CD4-positive, alpha-beta T cell treated with Interleukin-2 at 100 ng/mL for 4 hours (primary cell): ENCODE data around the gene GRM8.
"Not testable (repeated sequence)": the region's sequence is repeated elsewhere in the genome, so short reads cannot be mapped to it uniquely, and the experiment has no call there.

Experiments
- DNase-seq: peaks from one replicate; pipeline ENCODE4 v3.0.0-alpha.2; 2020; ENCODE audit warnings: low spot score

The GRM8 gene

DNA sequence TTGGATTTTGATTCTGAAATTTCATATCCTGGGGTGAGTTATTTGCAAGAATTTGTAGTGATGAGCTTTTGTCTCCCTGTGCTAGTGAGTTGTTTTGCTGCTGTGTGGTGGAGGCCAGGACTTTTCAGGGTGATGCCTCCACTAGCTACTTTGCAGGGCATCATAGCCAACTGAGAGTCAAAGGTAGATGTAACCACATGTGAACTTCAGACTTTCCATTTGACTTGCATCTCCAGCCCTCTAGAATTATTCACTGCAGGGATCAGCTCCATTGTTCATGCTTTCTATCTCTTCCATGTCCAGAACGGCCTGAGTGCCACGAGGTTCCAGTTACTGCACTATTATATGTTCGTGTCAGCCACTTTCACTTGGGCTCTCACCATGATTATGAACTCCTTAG is 534.3 kb downstream of the GRM8 start:
- no peak for DNase-seq

DNA sequence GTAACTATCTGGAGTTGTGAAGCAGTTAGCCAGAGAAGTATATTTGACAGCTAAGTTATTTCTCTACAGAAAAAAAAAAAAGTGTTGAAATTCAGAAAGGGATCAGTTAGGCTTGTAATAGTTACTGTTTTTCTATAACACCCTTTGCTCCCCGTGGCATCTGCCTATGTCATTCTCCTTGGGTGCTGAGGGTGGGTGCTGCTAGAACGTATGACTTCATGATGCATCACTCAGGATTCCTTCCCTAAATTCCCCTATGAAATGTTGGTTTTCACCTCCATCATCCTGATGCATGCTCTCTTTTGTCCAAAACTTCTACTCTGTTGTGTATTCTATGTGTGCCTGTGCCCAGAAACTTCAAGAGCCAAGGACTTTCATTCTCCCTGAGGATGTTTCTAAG is 536.4 kb downstream of the GRM8 start:
- no peak for DNase-seq

DNA sequence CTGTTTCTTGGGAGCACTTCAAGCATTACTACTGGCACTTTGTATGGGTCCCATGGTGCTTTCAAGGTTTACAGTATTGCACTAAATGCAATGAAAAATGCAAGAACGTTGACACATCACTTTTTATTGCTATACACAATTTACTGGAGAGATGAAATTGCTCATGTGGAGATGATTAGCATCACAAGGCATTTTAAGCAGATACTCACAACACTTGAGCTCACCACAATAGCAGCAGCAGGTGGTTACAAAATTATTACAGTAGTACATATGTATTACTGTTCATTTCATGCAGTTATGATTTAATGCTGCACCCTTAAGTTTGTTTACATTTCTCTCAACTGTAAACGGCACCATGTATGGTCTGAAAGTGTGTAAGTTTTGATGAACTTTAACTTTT is 537.7 kb downstream of the GRM8 start:
- no peak for DNase-seq

DNA sequence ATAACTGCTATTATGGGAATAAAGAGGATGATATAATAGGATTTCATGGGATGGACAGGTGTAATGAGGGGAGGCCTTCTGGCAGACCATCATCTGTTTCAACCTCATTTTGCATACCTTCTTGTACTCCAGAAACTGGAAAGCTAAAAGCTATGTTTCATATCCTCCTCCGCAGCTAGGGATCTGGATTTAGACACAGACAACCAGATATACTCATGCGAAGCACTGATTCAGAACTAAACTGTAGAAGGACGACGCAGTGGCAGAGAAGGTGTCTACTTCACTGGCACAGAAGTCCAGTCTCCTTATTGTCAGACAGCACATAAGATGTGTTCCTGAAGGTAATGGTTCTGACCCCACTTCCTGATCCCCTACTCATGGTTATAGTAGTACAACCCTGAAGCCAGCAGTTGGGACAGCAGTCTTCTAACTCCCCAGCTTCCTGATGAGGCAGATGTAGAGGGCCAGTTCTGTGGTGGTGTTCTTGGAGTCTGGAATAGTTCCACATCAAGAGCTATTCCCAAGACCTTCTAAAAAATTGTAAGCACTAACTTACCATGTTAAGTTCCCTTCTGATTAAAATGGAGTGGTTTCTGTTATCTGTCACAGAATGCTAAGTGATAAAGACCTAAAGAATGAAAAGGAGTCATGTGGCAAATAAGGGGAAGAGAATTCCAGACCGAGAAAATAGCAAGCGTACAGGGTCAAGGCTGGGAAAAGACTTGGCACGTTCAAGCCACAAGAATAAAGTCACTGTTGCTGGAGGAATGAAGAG is 550.3 kb downstream of the GRM8 start:
- DNase-seq, result no peak

DNA sequence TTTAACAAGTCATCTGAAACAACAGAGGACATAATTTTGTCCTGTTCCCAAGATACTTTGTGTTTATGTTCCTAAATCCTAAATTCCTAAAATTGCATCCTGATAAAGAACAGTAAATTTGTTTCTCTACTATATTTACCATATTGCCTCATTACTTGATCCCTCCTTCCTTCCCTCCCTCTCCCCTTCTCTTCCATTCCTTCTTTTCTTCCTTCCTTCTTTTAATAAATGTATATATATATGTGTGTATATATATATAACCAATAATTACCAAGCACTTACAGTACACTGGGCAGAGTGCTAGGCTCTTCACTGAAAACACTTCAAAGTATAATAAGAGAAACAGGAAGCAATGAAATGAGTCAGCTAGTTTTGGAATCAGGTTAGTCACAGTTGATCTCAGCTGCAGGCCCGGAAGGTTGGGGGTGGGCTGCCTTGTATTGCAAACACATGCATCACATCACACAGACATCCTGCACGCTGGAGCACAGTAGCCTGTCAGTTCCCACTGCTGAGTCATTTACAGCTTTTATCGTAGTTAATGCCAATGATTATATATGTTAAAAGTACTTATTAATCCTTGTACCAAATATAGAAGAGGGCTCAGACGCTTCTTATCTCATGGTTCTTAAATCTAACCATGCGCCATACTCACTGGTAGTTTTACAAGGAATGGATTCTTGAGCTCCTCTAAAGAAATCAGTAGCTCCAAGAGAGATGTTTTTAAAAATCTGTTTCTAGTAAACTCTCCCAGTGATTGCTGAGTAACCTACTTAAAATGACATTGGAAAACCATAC is 551.7 kb downstream of the GRM8 start:
- peak; percentile 47 for DNase-seq

DNA sequence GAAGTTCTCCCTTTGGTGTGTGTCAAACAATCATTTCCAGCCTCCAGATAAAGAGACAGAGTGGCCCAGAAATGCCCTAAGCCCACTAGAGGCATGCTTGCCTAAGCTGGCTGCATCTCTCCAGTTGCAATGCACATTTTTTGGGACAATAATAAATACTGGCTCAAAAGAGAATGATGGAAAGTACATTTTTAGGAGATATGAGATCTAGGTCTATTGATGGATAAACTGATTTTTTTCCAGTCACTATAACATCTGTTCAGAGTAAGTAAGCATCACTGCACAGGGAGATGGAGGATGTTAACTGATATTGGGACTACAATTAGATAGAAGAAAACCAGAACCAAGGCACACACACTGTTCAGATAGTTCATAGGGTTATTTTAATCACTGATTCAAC is 553.0 kb downstream of the GRM8 start:
- DNase-seq, result no peak

DNA sequence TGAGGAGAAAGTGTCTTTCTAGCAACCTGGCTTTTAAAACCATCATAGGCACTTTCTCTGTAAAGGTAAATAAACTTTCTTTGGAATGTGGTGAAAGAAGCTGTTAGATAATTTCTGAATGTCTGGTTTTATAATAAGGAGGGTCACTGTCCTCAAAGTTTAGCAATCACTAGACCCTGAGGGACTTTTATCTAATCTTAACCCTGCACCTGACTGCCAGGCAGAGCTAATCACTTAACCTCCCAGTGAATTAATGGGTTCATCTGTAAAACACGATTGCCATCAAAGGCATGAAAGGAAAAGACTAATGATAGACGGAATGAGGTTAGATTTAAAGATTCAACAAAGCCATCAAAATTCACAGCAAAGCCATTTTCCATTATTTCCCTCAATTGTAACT is 553.8 kb downstream of the GRM8 start:
- DNase-seq, result no peak

DNA sequence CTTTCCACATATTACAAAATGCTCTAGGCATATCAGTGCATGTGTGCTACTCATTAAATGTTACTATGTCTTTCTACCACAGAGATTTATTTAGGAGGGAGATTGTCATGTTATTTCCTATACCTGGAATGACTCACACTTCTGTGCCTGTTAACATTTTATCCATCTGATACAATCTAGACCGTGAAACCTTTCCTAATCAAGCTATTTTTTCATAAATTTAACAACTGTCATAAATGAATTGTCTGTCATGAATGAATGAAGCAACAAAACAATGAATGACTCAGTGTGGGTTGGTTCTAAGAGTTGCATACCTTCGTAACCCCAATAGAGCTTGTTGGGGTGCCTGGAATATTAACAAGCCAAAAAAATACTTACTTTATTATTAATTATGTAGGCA is 554.3 kb downstream of the GRM8 start:
- no peak for DNase-seq

DNA sequence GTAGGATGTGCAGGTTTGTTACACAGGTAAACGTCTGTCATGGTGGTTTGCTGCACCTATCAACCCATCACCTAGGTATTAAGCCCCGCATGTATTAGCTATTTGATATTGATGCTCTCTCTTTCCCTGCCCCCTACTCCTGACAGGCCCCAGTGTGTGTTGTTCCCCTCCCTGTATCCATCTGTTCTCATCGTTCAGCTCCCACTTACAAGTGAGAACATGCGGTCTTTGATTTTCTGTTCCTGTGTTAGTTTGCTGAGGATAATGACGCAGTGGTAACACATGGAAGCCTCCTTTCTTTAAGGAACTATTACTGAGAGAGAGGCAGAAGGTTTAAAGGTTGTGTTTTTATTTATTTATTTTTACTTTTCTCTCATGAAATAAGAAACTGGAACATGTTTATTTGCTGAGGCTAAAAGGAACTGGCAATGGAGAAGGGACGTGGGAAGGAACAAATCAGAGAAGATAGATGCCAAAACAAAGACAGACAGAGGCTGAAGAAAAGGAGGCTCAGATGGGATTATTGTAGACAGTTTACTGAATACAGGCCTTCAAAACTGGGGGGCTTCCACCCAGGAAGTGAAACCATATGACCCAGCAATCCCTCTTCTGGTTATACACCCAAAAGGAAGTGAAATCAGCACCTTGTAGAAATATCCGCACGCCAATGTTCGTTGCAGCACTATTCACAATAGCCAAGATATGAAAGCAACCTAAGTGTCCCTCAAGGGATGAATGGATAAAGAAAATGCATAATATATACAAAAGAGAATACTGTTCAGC is 556.3 kb downstream of the GRM8 start:
- no peak for DNase-seq

DNA sequence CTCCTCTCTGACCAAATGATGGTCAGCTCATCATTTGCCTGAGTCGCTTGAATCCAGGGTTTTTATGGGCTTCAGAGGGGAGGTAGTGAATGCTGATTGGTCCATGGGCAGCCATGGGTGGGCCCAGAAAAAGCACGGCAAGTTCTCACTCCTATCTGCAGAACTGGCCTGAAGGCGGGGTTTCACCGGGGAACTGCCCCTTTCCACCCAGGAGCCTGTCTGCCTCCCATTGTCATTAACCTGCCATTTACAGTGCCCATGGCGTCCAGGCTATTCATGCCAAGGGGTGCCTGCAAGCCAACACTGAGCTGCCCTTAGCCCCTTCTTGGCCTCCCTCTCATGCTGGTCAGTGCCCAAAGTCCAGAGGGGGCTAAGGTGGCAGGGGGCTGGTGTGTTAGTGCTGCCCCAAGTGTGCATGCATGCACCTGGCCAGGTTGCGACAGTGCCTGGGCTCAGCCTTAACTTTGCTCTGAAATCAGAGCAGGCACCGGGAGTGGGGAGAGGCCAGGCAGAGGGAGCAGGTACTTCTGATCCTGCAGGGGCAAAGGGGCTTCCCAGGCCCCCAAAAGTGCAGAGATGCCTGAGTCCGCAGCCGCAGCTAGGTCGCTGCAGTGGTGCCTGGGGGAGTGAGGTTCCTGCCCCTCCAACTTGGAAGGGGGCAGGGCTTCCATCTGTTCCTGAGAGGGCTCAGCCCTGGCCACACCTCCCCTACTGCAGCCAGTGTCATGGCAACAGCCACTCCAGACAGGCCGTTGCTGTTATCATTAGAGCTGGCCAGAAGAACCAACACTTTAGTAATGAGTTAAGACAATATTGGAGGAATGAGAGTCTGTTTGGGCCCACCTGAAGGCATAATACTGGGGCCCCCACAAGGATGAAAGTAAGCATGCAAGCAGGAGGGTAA is 561.6 kb downstream of the GRM8 start:
- DNase-seq, result no peak

DNA sequence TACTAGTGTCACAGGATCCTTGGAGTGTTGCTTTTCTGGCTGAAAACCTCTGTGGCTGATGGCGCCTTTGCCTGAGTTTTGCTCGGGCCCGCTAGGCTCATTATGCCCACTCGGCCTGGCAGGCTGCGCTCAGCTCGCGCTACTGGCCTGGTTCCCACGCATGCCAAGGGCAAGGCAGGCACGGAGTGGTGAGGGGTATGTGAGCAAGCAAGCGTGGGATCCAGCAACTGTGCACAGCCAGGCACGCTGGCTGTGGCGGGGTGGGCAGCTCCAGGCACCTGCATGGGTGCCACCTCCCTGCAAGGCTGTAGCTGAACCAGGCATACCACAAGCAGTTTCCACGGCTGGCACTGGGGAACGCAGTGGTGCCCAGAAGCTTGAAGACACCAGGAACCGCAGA is 562.6 kb downstream of the GRM8 start:
- no peak for DNase-seq

DNA sequence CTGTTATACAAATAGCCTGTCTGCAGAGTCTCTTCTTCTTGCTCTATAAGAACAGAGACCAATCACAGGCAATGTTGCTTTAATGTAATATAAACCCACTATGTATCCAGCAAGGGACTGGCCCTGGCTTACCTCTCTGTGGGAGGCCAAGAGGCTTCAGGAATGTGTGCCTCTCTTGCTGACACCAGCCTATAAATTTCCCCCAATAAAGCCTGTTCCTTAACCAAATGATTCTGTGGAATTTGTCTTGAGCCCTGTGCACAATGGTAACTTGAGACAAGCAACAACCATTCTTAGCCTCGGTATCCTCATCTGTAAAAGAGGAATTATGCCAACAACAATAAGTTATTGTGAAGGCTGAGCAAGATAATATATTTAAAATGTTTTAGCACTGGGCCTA is 563.7 kb downstream of the GRM8 start:
- no peak for DNase-seq

DNA sequence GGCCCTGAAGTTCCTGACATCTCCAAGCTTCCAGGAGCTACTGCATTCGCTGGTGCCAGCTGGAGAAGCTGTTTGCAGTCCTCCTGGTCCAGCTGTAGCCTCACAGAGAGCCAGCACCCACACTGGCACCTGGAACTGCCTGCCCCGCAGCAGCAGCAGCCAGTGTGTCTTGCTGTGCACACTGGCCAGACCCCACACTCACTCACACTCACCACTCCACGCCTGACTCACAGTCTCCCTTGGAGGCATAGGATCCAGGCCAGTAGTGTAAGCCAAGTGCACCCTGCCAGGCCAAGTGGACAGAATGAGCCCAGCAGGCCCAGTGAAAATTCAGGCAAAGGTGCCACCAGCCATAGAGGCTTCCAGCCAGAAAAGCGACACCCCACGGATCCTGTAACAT is 566.3 kb downstream of the GRM8 start:
- DNase-seq, result no peak

DNA sequence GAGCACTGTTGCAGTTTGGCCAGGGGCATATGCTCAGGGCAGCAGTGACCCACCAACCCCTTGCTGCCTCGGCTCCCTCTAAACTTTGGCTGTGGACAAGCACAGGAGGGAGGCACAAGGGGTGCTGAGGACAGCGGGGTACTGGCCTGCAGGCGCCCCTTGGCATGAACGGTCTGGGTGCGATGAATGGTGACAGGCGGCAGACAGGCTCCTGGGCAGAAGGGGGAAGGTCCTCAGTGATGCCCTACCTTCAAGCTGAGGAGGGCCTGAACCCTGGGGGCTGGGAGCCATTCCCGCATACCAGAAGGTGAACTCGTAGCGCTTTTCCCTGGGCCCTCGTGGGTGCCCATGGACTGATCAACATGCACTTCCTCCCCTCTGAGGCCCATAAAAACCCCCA is 567.1 kb downstream of the GRM8 start:
- DNase-seq, result no peak

DNA sequence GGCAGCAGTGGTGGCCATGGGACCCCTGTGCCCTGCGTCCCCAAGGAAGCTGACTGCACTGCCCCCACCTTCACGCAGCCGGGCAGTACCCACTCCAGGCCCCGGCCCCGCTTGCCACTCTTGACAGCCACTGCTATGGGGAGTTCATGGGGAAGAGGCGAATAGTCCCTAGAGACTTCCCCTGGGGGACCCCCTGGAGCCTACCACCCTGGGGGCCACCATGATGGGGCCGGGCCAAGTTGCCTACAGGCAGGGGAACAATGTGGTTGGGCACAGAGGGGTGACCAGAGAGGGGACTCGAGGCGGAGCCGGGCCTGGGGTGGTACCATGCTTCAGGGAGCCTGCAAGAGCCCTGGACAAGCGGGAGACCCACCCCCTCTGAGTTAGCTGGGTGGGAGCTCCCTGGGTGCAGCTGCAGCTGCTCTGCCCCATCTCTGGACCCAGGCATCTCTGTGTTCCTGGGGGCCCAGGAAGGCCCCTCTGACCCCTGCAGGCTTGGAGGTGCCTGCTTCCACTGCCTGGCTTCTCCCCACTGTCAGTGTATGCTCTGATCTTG is 567.6 kb downstream of the GRM8 start:
- DNase-seq, result no peak

DNA sequence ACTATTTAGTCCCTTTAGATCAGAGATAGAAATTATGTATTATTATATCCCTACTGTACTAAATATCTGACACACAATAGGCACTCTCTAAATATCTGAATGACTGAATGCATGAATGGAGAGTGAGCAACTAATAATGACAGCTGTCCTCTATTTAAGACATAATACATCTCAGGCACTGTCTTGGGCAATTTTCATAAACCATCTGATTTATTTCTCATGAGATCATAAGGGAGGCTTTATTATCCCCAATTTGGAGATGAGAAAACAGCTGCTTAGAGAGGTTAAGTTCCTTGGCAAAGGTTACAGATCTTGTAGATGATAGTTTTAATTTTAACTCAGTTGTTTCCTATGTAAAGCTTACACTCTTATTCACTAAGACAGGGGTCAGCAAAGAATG is 570.6 kb downstream of the GRM8 start:
- DNase-seq, result no peak

DNA sequence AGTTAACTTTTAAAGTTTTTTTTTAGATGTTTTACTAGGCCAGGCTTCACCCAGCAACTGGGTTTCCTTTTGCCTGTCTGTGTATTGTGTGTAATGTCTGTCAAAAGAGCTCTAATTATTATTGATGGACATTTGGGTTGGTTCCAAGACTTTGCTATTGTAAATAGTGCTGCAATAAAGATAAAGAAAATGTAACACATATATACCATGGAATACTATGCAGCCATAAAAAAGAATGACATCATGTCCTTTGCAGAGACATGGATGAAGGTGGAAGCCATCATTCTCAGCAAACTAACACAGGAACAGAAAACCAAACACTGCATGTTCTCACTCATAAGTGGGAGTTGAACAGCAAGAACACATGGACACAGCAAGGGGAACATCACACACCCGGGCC is 584.0 kb downstream of the GRM8 start:
- DNase-seq, result not testable (repeated sequence)

DNA sequence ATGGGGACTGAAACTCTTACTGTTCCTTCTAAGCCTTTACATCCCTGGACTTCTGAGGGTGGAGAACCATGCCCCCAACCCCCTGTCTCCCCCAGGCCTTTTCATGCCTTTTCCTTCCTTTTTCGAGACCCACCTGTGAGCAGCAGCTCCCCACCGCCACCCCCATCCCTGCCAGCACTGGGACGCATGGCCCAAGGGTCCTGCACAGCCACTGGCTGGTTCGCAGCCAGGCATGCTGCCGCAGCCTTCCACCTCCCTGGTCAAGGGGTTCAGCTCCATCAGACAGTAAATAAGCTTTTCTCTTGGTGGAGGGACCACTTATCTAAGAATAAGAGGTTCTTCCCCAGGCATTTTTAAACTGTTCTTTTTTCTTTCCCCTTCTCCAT is 584.4 kb downstream of the GRM8 start:
- no peak for DNase-seq

DNA sequence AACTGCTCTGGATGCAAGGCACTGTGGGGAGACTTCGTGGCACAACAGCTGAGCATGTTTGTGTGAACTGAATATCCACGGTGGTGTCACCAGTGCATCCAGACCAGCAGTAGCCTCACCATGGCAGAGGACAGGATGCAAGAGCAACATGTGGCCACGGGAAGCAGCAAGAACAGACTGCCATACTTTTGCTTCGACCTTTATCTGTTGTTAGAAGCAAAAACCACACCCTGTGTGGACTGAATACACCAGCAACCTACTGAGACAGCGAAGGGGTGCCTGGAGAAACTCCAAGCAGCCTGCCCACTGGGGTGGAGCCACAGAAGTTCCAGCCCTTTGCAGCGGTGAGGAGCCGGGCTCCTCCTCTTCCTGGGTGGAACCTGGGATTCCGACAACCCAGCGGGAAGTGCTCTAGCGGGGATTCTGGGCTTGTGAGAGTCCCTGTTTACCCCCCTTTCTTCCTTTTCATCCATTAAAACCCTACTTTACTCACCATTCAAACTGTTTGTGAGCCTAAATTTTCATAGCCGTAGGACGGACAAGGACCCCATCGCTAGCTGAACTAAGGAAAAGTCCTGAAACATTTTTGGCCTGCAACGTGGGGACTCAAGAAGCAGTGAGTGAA is 584.9 kb downstream of the GRM8 start:
- no peak for DNase-seq

DNA sequence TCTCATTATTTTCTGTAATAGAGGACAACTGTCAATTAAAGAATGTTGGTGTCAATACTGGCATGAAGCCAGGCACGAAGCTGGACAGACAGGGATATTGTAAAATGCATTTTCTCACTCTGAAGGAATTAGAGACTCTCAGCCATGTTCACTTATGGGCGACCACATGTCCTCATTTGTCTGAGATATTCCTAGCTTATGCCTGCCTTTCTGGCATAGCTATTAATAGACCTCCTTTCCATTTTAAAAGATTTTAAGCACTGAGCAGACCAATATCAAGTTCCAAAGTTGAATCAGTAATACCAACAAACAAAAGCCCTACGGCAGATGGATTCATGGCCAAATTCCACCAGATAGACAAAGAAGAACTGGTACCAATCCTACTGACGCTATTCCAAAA is 589.9 kb downstream of the GRM8 start:
- no peak for DNase-seq

DNA sequence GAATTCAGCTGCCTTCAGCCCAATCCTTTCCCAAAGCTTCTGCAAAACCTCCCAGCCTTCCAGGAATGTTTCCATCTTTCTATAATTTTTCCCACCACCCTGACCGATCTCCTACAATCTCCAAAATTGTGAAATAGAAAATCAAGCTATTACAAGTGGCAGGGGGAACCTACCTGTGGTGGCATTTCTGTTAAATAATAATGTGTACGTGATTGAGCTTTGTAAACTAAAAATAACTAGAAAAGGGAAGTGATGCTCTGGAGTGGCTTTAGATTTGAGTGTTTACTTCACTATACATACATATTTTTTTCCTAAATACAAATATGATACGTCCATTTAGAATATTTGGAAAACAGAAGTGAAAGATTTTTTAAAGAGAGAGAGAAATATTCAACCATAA is 593.6 kb downstream of the GRM8 start:
- DNase-seq, result no peak
